Calu3 (cell line): ENCODE measurements around the gene ORC4. TPM values are rescaled to one million over a fixed set of nuclear protein-coding genes. Genes with fewer than 3 reads are reported as not detected.

ENCODE experiments used
- BruUV-seq: library from RNA; stranded (reverse); fragments of 400-500 nt; replicated peaks from 2 replicates; lab custom pipeline; 2021; lab: Mats Ljungman, UMichigan
- CTCF ChIA-PET: fragments of 300-600 bp; sonication (Branson Sonifier 250); formaldehyde crosslinking; loops from one replicate; lab custom pipeline; 2022; ENCODE audit warnings: antibody characterized with exemption; lab: Charles Lee
- DNase-seq: peaks from one replicate; pipeline ENCODE4 v3.0.0; 2022
- H3K27ac Mint-ChIP-seq: one replicate; pipeline ENCODE4 v1.8.0; 2022; ENCODE audit warnings: mixed read lengths; ENCODE audit not compliant: unreplicated experiment
- H3K27me3 Mint-ChIP-seq: one replicate; pipeline ENCODE4 v1.8.0; 2022; ENCODE audit warnings: mixed read lengths; ENCODE audit not compliant: unreplicated experiment
- H3K36me3 Mint-ChIP-seq: one replicate; pipeline ENCODE4 v1.8.0; 2022; ENCODE audit warnings: mild to moderate bottlenecking, moderate library complexity, mixed read lengths; ENCODE audit not compliant: insufficient read depth, unreplicated experiment
- H3K4me1 Mint-ChIP-seq: one replicate; pipeline ENCODE4 v1.8.0; 2022; ENCODE audit warnings: mild to moderate bottlenecking, low read depth, mixed read lengths; ENCODE audit not compliant: unreplicated experiment
- H3K4me3 Mint-ChIP-seq: one replicate; pipeline ENCODE4 v1.8.0; 2022; ENCODE audit warnings: mild to moderate bottlenecking, low read depth, moderate library complexity, mixed read lengths; ENCODE audit not compliant: unreplicated experiment
- H3K9me3 Mint-ChIP-seq: one replicate; pipeline ENCODE4 v1.8.0; 2022; ENCODE audit warnings: low read depth, mixed read lengths; ENCODE audit not compliant: unreplicated experiment
- CTCF ChIP-seq: fragments of 200-600 bp; IDR thresholded peaks from one replicate; pipeline ENCODE4 v1.8.0; 2022; ENCODE audit warnings: antibody characterized with exemption; ENCODE audit not compliant: unreplicated experiment
- intact Hi-C: fragments of 100-400 bp; cut with micrococcal nuclease; formaldehyde crosslinking; loops from one replicate; pipeline ENCODE4 v1.10.0; 2022; ENCODE audit not compliant: unreplicated experiment
- total RNA-seq: library from RNA; stranded (reverse); gene quantifications from 2 replicates; pipeline ENCODE4 v1.2.3, GENCODE V29; 2022

The ORC4 gene
- total RNA-seq, 1 experiment from 2014 or later: 59.2 TPM

GRCh38 chr2:147989102-147989501 lies 31.4 kb downstream of the ORC4 start:
- Mint-ChIP-seq H3K27me3 (no peaks in the 10 kb centered on the region), H3K4me1 (peaks cover 6% of the 10 kb centered on the region), H3K36me3 (no peaks in the 10 kb centered on the region), H3K9me3 (no peaks in the 10 kb centered on the region), H3K27ac (no peak overlapping the region), H3K4me3 (no peak overlapping the region)
- TF ChIP-seq CTCF: no peak
- no peak for DNase-seq
- CTCF ChIA-PET: interaction anchor here (1.2 to 1.7 kb wide), 3 partner anchors 520 to 1005 kb away, joined by 3 to 12 read pairs (median 3); no protein-coding TSS in a partner anchor
- intact Hi-C loops: loop anchor here (1.0 kb wide), 1 partner anchor 520 kb away; no protein-coding TSS in a partner anchor
- BruUV-seq: no TSS peak

- H3K4me1 Mint-ChIP-seq: no peaks in the 10 kb centered on the region
- no peaks in the 10 kb centered on the region for H3K9me3 Mint-ChIP-seq
- no peaks in the 10 kb centered on the region for H3K27me3 Mint-ChIP-seq
- CTCF ChIA-PET: no interaction called here
- intact Hi-C loops: no loop called here
- H3K4me3 Mint-ChIP-seq: no peak overlapping the region
- no peak overlapping the region for H3K27ac Mint-ChIP-seq
- no peaks in the 10 kb centered on the region for H3K36me3 Mint-ChIP-seq
- no peak for TF ChIP-seq CTCF
- no peak for DNase-seq
- BruUV-seq: no TSS peak
These were observed 39.5 kb downstream of the ORC4 start for GRCh38 chr2:147980940-147981528.

GRCh38 chr2:147977679-147978078 lies 42.9 kb downstream of the ORC4 start:
- Mint-ChIP-seq H3K9me3 (no peaks in the 10 kb centered on the region), H3K36me3 (no peaks in the 10 kb centered on the region), H3K27ac (no peak overlapping the region), H3K4me3 (no peak overlapping the region), H3K27me3 (no peaks in the 10 kb centered on the region), H3K4me1 (no peaks in the 10 kb centered on the region)
- intact Hi-C loops: no loop called here
- TF ChIP-seq CTCF: no peak
- BruUV-seq: no TSS peak
- DNase-seq: no peak
- CTCF ChIA-PET: no interaction called here

- Mint-ChIP-seq H3K4me3 (no peak overlapping the region), H3K9me3 (no peaks in the 10 kb centered on the region), H3K36me3 (no peaks in the 10 kb centered on the region), H3K27me3 (no peaks in the 10 kb centered on the region), H3K27ac (no peak overlapping the region), H3K4me1 (no peaks in the 10 kb centered on the region)
- intact Hi-C loops: no loop called here
- CTCF ChIA-PET: no interaction called here
- TF ChIP-seq CTCF: no peak
- no TSS peak for BruUV-seq
- DNase-seq: no peak
These were observed 44.4 kb downstream of the ORC4 start for GRCh38 chr2:147976102-147976501.
